HCT116 (cell line): Measurements from ENCODE around the gene FNDC3B. TPM values are rescaled to one million over a fixed set of nuclear protein-coding genes. Genes with fewer than 3 reads are reported as not detected.

Source experiments
- ATAC-seq: fragments of 200-7000 bp; cut with Tn5 transposase; 2 replicates; pipeline ENCODE4 v1.9.1; 2020; ENCODE audit warnings: mild to moderate bottlenecking, moderate library complexity
- BruUV-seq: library from RNA; stranded (reverse); fragments of 400-500 nt; replicated peaks from 2 replicates; lab custom pipeline; 2021; lab: Mats Ljungman, UMichigan
- CTCF ChIA-PET: fragments of 300-600 bp; sonication (Branson Sonifier 250); formaldehyde crosslinking; loops from one replicate; lab custom pipeline; 2021; ENCODE audit warnings: antibody characterized with exemption; lab: Charles Lee
- POLR2A ChIA-PET: fragments of 300-600, 350-600 bp; sonication (Branson Sonifier 250); formaldehyde crosslinking; loops from one replicate; lab custom pipeline; 2021; ENCODE audit warnings: antibody characterized with exemption; lab: Charles Lee
- RAD21 ChIA-PET, 2 experiments: fragments of 300-600 bp; sonication (Branson Sonifier 250); formaldehyde crosslinking; loops; one replicate each; lab custom pipeline; 2023; ENCODE audit warnings: low total read pairs in 2 of 2; ENCODE audit not compliant: uncharacterized antibody in 2 of 2, unreplicated experiment in 2 of 2, low non-redundant PET in 1 of 2; lab: Charles Lee
- DNase-seq: peaks from one replicate; pipeline ENCODE4 v3.0.0-alpha.2; 2010; ENCODE audit warnings: low read depth, low spot score
- H2AFZ ChIP-seq: fragments of 200-600 bp; shearing (Covaris generic), sonication (generic); 2 replicates; pipeline ENCODE4 v1.6.1; 2017; ENCODE audit warnings: low read depth, mixed run types, mixed read lengths, antibody characterized with exemption, low read length; ENCODE audit not compliant: poor library complexity, severe bottlenecking
- H3K27ac ChIP-seq: 2 replicates; pipeline ENCODE4 v1.5.1; 2012; ENCODE audit warnings: low read depth, low read length
- H3K27me3 ChIP-seq: fragments of 200-600 bp; sonication (generic); 2 replicates; pipeline ENCODE4 v1.6.1; 2016; ENCODE audit warnings: mixed run types, low read length, mixed read lengths; ENCODE audit not compliant: insufficient read depth
- H3K36me3 ChIP-seq, 2 experiments: fragments of 200-500 bp in 1 of 2; fragments of 200-600 bp in 1 of 2; sonication (Bioruptor generic) in 1 of 2; sonication (generic) in 1 of 2; 2 replicates each; pipeline versions ENCODE4 v1.5.1 to v1.6.1; 2014 to 2016; ENCODE audit warnings: low read length in 2 of 2, inconsistent platforms in 1 of 2, mixed read lengths in 1 of 2, mixed run types in 1 of 2; ENCODE audit not compliant: insufficient read depth in 2 of 2, control insufficient read depth in 1 of 2
- H3K4me1 ChIP-seq, 2 experiments: fragments of 200-600 bp in 1 of 2; sonication (generic) in 1 of 2; 2 replicates each; pipeline versions ENCODE4 v1.5.1 to v1.6.1; 2012 to 2017; ENCODE audit warnings: low read length in 2 of 2, inconsistent platforms in 1 of 2, mild to moderate bottlenecking in 1 of 2, mixed read lengths in 1 of 2, mixed run types in 1 of 2, moderate library complexity in 1 of 2; ENCODE audit not compliant: insufficient read depth in 2 of 2, control insufficient read depth in 1 of 2
- H3K4me2 ChIP-seq: fragments of 200-600 bp; sonication (generic); 2 replicates; pipeline ENCODE4 v1.6.1; 2017; ENCODE audit warnings: mixed run types, low read length, mixed read lengths
- H3K4me3 ChIP-seq, 2 experiments: fragments of 200-600 bp in 1 of 2; sonication (generic) in 1 of 2; replicated peaks in 1 of 2; 2 replicates each; pipeline ENCODE4 v1.5.1; 2011 to 2016; ENCODE audit warnings: low read length in 2 of 2, control low read depth in 1 of 2, low read depth in 1 of 2, mild to moderate bottlenecking in 1 of 2, mixed read lengths in 1 of 2, mixed run types in 1 of 2
- H3K79me2 ChIP-seq: fragments of 200-600 bp; sonication (generic); 2 replicates; pipeline ENCODE4 v1.6.1; 2017; ENCODE audit warnings: mild to moderate bottlenecking, mixed run types, low read length, moderate library complexity, mixed read lengths; ENCODE audit not compliant: insufficient read depth
- H3K9ac ChIP-seq: fragments of 200-600 bp; sonication (generic); 2 replicates; pipeline ENCODE4 v1.6.1; 2016; ENCODE audit warnings: low read length, mixed read lengths
- H3K9me2 ChIP-seq: fragments of 200-600 bp; sonication (generic), shearing (Covaris generic); 2 replicates; pipeline ENCODE4 v1.6.1; 2017; ENCODE audit warnings: mixed run types, mild to moderate bottlenecking, moderate library complexity; ENCODE audit not compliant: insufficient read depth
- H3K9me3 ChIP-seq, 2 experiments: fragments of 200-500 bp in 1 of 2; fragments of 200-600 bp in 1 of 2; sonication (Bioruptor generic) in 1 of 2; sonication (generic) in 1 of 2; 2 replicates each; pipeline ENCODE4 v1.6.1; 2014 to 2017; ENCODE audit warnings: low read length in 2 of 2, mixed read lengths in 2 of 2, inconsistent platforms in 1 of 2, low read depth in 1 of 2, mild to moderate bottlenecking in 1 of 2, mixed run types in 1 of 2, moderate library complexity in 1 of 2; ENCODE audit not compliant: control insufficient read depth in 1 of 2, insufficient read depth in 1 of 2
- H4K20me1 ChIP-seq: fragments of 200-600 bp; sonication (generic), shearing (Covaris generic); 2 replicates; pipeline ENCODE4 v1.6.1; 2017; ENCODE audit warnings: mixed run types, mild to moderate bottlenecking, moderate library complexity; ENCODE audit not compliant: insufficient read depth
- EGR1 ChIP-seq: IDR thresholded peaks from 2 replicates; pipeline ENCODE4 v1.6.1; 2012; ENCODE audit warnings: low read depth
- SRF ChIP-seq: IDR thresholded peaks from 2 replicates; pipeline ENCODE4 v1.6.1; 2012; ENCODE audit warnings: low read depth
- ZFX ChIP-seq: fragments of 450-650 bp; IDR thresholded peaks from 2 replicates; pipeline ENCODE4 v1.6.1; 2017
- intact Hi-C: fragments of 100-400 bp; cut with micrococcal nuclease; formaldehyde crosslinking; loops from 2 replicates; pipeline ENCODE4 v1.10.0; 2022
- total RNA-seq: library from RNA; stranded (reverse); gene quantifications from one replicate; pipeline ENCODE4 v1.2.1, GENCODE V29; 2021; ENCODE audit not compliant: unreplicated experiment

The FNDC3B gene
- total RNA-seq, 1 experiment from 2014 or later = 45.7 TPM

DNA sequence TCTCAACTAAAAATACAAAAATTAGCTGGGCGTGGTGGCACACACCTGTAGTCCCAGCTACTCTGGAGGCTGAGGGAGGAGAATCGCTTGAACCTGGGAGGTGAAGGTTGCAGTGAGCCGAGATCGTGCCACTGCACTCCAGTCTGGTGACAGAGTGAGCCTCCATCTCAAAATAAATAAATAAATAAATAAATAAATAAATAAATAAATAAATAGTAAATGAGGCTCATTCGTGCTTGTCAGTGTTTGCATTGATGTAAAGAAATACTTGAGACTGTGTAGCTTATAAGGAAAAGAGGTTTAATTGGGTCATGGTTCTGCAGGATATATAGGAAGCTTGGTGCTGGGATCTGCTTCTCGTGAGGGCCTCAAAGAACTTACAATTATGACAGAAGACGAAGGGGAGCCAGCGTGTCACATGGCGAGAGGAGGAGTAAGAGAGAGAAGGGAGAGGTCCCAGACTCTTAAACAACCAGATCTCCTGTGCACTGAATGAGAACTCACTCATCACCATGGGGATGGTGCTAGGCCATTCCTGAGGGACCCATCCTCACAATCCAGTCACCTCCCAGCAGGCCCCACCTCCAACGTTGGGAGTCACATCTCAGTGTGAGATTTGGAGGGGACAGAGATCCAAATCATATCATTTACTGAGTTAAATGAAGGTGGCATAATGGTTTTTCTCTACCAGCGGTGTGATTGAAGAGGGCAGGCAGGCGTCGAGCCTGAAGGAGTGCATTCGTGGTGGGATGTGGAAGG lies 104.5 kb downstream of the FNDC3B start:
- H3K4me3 ChIP-seq = no peak overlapping the region
- no peak for DNase-seq
- TF ChIP-seq ZFX = no peak
- H4K20me1 ChIP-seq = no peaks in the 10 kb centered on the region
- intact Hi-C loops = no loop called here
- no peaks in the 10 kb centered on the region for H3K36me3 ChIP-seq
- no peak overlapping the region for H2AFZ ChIP-seq
- peaks cover 15% of the 10 kb centered on the region for H3K79me2 ChIP-seq
- H3K9ac ChIP-seq = no peak overlapping the region
- ChIA-PET RAD21 (no interaction called here), POLR2A (no interaction called here), CTCF (no interaction called here)
- H3K27ac ChIP-seq = no peak overlapping the region
- H3K9me3 ChIP-seq = no peaks in the 10 kb centered on the region
- BruUV-seq = no TSS peak
- H3K4me1 ChIP-seq = peaks cover 45 to 50% of the 10 kb centered on the region in 2 experiments
- H3K27me3 ChIP-seq = no peaks in the 10 kb centered on the region
- H3K9me2 ChIP-seq = no peaks in the 10 kb centered on the region
- no peak for ATAC-seq
- no peak overlapping the region for H3K4me2 ChIP-seq

DNA sequence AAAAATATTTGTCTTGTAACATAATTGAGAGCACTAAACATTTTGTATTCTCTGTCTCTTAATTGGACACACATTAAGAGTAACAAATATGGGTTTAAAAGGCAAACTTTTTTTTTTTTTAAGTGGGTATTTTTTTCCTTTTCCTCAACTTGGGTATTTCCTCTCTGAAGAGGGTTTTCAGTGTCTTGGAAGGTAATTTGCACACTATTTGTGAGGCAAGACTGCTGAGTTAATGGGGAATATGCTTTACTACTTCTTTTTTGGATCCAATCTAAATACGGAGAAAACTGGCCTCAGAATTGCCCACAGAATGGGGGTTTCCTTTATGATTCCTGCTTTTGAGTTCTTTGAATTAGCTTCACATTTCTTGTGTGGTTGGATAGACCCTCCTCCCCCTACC lies 105.2 kb downstream of the FNDC3B start:
- POLR2A ChIA-PET = no interaction called here
- Histone ChIP-seq H3K4me2 (no peak overlapping the region), H3K27me3 (no peaks in the 10 kb centered on the region), H3K4me1 (peaks cover 38 to 43% of the 10 kb centered on the region in 2 experiments), H3K4me3 (no peak overlapping the region), H3K79me2 (peaks cover 15% of the 10 kb centered on the region), H2AFZ (no peak overlapping the region), H4K20me1 (no peaks in the 10 kb centered on the region), H3K9ac (no peak overlapping the region), H3K36me3 (no peaks in the 10 kb centered on the region)
- intact Hi-C loops = no loop called here
- DNase-seq (no peak), ATAC-seq (no peak)
- no TSS peak for BruUV-seq
- CTCF ChIA-PET = no interaction called here
- TF ChIP-seq SRF (no peak), EGR1 (no peak)
- TF ChIP-seq, all 23 proteins: peak for 0
- Histone ChIP-seq H3K27ac (no peak overlapping the region), H3K9me3 (no peaks in the 10 kb centered on the region), H3K9me2 (no peaks in the 10 kb centered on the region)
- RAD21 ChIA-PET = no interaction called here
